Measurements from ENCODE around the gene GRK5.
"Not testable (repeated sequence)": the region's sequence is repeated elsewhere in the genome, so short reads cannot be mapped to it uniquely, and the experiment has no call there.

The GRK5 gene

DNA sequence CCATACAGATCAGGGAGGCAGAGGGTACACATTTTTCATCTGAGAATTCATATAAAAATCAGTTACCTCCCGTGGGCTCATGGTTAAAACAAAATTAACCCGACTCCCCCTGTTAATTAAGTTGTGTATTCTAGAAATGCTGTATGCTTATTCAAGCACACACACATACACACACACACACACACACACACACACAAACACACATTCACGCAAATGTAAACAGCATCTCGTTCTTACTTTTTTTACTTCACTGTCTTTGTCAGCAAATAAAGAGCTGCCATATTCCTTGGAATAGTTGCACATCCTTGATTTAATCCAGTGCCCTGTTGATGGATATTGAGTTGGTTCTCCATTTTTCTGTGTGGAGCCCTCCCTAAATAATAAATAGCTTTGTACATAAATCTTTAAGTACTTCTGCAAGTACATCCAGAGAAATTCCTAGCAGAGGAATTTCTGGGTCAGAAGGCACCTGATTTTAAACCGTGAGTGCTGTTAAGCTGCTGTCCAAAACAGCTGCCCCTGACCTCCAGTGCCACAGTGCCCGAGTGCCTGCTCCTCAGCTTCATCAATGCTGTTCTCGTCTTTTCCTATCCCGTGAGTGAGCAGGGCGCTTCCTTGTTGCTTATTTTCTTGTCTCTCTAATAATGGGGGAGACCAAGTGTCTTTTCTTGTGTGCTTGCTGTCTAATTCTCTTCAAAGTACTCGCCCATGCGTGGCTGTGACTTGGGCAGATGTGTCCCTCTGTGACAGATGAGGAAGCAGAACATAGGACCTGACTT lies 217.9 kb downstream of the GRK5 start:
- no peak for DNase-seq

DNA sequence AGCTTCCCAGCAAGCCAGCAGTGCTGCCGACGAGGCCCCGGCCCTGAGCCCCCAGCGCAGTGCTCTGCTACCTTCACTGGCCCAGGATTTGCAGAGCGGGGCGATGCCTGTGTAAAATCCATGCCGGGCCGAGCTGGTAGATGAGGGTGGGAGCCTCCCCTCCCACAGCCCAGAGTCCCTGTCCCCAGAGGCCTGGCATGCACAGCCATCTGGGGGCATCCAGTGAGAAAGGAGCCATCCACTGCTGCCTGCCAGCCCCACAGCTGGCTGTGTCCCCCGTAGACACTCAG lies 218.5 kb downstream of the GRK5 start:
- no peak for DNase-seq

GRCh38 chr10:119426699-119427098 lies 219.3 kb downstream of the GRK5 start:
- no peak for DNase-seq

GRCh38 chr10:119427263-119427864 lies 220.0 kb downstream of the GRK5 start:
- DNase-seq = no peak

DNA sequence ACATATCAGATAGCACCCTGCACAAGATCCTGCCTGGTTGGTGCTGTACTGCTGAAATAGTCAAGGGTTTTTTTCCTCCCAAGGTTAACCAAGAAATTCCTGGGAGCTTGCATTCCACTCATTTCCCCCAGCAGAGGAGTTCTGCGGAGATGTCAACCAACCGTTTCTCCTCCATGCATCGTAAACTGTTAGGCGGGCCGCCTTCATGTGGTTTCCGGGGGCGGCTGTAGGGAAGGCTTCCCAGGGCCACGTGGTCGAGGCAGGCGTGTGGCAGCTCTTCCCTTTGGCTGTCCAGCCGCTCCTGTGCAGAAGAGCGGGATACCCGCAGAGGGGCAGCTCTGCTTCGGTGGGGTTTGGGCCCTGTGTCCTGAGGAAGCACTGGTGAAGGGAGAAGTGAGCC lies 221.4 kb downstream of the GRK5 start:
- DNase-seq = no peak

DNA sequence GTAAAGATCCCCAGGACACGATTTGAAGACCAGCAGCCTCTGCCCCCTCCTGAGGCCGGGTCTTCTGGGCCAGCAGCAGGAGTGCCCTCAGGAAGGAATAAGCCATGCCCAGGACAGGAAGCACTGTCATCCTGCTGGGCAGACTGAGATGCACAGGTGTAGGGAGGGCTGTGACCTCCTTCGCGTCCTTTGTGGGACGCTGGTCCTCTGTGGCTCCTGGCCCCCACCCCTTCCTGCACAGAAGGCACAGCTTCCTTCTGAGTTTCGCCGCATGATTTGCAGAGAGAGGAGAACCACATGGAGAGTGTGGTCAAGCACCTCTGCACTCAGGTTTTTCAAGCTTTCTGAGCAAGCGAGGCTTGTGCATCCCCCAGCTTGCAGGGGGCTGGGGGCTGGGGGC lies 222.4 kb downstream of the GRK5 start:
- DNase-seq = no peak

GRCh38 chr10:119431034-119431772 lies 223.8 kb downstream of the GRK5 start:
- DNase-seq = no peak

DNA sequence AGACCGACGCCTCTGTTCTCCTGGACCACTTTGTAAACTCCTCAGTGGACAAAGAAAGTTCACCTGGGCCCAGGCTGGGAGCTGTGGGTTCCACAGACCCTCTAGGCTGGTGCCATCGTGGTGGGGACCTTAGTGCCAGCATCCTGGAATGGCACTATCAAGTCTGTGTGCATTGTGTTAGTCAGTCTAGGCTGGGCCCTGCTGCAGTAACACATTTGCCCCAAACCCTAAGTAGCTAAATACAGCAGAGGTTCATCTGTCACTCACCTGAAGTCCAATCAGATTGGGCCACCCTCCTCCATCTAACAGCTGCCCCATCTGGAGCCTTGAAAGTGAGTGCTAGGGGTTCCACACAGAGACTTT lies 224.4 kb downstream of the GRK5 start:
- DNase-seq = no peak

GRCh38 chr10:119434942-119435341 lies 227.6 kb downstream of the GRK5 start:
- DNase-seq = not testable (repeated sequence)

GRCh38 chr10:119438717-119439116 lies 231.3 kb downstream of the GRK5 start:
- no peak for DNase-seq

DNA sequence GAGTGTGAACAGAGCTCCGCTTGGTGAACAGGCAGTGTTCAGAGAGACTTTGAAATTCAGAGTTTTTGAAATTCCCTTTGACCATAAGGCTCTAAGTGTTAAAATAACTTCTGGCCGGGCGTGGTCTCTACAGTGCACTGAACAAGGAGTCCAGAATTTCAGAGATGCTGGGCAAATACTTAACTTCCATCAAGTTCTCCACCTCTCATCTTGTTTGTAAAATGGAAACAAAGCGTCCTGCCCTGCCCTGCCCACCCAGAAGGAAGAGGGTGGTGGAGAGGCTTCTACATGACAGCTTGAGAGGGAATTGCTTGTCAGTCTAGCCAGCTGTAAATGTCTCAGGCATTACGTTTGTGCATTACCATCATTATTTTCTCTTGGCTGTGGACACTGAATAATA lies 232.6 kb downstream of the GRK5 start:
- DNase-seq = no peak

- no peak for DNase-seq
Observed at GRCh38 chr10:119441151-119441821, 233.9 kb downstream of the GRK5 start.

DNA sequence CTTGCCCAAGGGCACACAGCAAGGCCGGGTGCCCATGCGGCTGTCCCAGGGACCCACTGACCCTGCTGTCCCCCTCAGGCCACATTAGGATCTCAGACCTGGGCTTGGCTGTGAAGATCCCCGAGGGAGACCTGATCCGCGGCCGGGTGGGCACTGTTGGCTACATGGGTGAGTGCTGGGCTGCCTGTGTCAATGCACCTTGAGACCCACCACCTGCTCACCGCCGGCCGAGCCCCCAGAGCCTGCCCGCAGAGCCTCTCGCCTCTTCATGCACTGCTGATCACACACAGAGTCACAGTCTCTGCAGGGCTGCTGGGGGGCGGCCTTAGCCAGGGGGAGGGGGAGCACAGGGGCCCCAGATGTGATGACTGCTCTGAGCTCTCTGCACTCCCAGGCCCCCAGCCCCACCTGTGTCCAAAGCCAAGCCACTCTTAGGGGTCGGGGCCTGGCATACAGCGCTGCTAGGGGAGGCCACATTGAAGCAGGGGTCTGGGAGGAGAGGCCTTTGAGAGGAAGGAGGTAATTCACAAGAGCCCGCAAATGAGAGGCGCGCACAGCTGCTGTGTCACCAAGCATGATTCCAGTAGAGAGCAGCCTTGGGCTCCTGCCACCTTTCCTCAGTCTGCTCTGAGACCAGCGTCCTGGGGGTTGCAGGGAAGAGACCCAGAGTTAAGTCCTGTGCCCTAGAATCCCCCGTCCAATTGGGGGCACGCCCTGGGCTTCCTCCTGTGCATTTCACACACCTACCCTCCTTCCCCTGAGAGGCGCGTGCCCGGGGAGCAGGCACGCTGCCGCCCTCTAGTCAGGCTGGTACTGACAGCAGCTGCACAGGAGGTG lies 234.8 kb downstream of the GRK5 start:
- no peak for DNase-seq

DNA sequence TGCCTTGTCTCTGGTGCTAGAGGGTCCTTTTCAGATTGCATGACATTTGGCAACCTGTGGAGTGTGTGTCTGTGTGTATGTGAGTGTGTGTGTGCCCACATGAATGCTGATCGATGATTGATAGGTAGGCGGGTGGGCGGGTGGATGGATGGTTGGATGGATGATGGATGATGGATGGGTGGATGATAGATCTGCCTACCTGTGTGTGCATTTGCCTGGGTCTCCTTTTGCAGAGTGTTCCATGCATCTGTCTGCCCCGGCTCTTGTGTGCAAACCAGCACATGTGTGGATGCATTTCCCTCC lies 235.3 kb downstream of the GRK5 start:
- DNase-seq = no peak

DNA sequence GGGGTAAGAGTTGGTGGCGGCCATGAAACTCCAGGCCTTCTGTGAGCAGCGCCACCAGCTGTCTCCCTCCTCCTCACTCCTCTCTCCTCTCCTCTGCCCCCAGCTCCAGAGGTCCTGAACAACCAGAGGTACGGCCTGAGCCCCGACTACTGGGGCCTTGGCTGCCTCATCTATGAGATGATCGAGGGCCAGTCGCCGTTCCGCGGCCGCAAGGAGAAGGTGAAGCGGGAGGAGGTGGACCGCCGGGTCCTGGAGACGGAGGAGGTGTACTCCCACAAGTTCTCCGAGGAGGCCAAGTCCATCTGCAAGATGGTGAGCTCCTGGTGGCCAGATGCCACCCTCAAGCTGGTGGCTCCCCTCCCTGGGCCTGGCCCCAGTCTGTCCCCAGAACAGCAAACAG lies 236.1 kb downstream of the GRK5 start:
- no peak for DNase-seq

DNA sequence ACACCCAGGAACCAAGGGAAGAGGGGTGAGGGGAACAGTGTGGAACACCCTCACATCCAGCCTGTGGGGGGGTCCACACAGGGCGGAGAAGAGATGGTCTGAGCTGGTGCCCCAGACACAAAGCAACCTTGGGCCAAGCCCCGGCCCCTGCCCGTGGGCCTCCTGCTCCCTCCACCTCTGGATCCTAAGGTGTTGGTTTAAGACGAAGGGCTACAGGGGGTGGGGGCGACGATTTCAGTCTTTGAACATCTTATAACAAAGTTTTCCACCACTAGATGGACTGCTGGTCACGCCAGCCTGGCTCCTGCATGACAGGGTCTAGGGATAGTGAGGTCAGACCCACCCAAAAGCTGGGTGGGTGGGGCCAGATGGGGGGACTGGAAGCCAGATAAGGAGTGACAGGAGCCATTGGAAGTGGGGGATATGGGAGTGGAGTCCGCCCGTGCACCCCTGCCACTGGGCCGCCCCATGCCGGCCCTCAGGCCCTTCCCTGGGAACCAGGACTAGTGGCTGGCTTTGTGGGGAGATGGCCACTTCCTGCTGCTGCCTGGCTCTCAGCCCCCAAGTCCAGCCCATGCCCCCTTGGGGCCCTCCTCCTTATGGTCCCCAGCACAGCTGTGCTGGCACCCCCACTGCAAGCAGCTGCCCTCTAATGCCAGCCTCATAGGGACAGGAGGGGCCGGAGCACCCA lies 236.7 kb downstream of the GRK5 start:
- no peak for DNase-seq

DNA sequence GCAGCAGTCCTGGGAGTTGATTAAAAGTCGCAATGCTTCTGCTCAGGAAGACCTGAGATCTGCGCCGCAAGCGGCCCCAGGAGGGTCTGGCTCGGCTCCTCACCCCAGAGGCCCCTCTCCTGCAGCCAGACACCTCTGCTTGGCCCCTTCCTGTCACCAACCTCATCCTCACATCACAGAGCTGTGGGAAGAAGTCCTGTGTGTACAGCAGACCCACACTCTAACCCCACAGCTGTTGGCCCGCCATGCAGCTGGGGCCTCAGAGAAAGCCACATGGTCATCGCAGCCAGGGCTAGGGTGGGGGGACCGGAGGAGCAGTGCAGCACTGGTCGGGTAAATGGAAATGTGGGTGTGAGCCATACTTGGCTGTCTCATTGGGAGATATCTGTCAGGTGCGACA lies 237.5 kb downstream of the GRK5 start:
- DNase-seq = no peak

- DNase-seq = peak; percentile 32
Observed at GRCh38 chr10:119445311-119445934, 238.1 kb downstream of the GRK5 start.

- no peak for DNase-seq
Observed at GRCh38 chr10:119445935-119446317, 238.6 kb downstream of the GRK5 start.

DNA sequence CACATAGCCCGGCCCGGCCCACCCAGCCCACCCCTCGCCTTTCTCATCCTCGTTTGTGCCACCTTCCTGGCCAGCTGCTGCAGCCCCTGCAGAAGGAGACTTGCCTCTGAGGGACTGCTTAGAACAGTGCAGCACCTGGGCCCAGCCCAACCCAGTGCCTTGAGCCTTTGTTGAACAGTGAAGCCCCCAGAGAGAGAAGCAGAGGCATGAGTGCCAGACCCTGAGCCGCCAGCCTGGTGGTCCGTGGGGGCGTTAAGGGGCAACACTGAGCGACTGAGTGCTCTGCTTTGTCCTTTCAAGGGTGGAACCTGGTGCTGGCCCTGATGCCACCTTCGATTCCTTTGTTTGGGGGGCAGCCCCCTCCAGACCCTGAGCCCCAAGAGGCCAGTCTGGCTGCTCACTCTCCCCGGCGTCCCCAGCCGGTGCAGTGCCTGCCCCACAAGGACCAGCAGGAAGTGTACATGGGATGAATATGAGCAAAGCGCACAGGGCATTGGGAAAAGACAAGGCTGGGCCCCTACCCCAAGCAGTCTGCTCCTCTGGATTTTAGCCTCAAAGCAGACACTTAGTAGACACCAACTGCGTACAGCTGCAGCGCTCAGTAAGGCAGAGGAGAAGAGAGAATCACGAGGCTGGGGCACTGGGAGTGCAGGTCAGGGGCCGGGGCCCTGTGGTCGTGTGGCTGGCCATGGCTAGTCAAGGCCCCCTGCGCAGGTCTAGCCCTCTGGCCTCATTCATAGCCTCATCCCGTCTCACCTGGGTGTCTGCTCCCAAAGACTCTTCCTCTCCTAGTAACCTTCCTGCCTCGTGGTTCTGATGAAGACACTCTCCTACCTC lies 239.3 kb downstream of the GRK5 start:
- no peak for DNase-seq

- DNase-seq = no peak
Observed at GRCh38 chr10:119447421-119447820, 240.1 kb downstream of the GRK5 start.
